ENCODE data around the gene SPPL3. TPM values are rescaled to one million over a fixed set of nuclear protein-coding genes. Genes with fewer than 3 reads are reported as not detected.
A peak's percentile ranks its signal among the peaks of the same experiment; 100 is the strongest.
"Not testable (repeated sequence)": the region's sequence is repeated elsewhere in the genome, so short reads cannot be mapped to it uniquely, and the experiment has no call there.

Gene SPPL3
- polyA plus RNA-seq, 10 donors, result 47.1 to 69.0 (median 54.8) TPM

GRCh38 chr12:120822832-120823503 lies 81.2 kb downstream of the SPPL3 start:
- DNase-seq, result no peak

- DNase-seq, result no peak
Observed at GRCh38 chr12:120821878-120822277, 82.3 kb downstream of the SPPL3 start.

GRCh38 chr12:120820884-120821510 lies 83.2 kb downstream of the SPPL3 start:
- no peak for DNase-seq

GRCh38 chr12:120818416-120818815 lies 85.7 kb downstream of the SPPL3 start:
- no peak for DNase-seq

GRCh38 chr12:120817559-120818330 lies 86.4 kb downstream of the SPPL3 start:
- DNase-seq, result no peak

GRCh38 chr12:120816363-120816762 lies 87.8 kb downstream of the SPPL3 start:
- no peak for DNase-seq

- no peak for DNase-seq
Observed at GRCh38 chr12:120814903-120815429, 89.2 kb downstream of the SPPL3 start.

- DNase-seq, result peak in 1 of 3 donors; percentile 9
Observed at GRCh38 chr12:120814203-120814902, 89.8 kb downstream of the SPPL3 start.

- DNase-seq, result no peak
Observed at GRCh38 chr12:120813588-120814153, 90.5 kb downstream of the SPPL3 start.

- DNase-seq, result no peak
Observed at GRCh38 chr12:120810021-120810420, 94.1 kb downstream of the SPPL3 start.

GRCh38 chr12:120804428-120804827 lies 99.7 kb downstream of the SPPL3 start:
- no peak for DNase-seq

GRCh38 chr12:120801146-120801545 lies 103.0 kb downstream of the SPPL3 start:
- DNase-seq, result no peak

- DNase-seq, result no peak
Observed at GRCh38 chr12:120800665-120801064, 103.5 kb downstream of the SPPL3 start.

GRCh38 chr12:120799243-120800045 lies 104.7 kb downstream of the SPPL3 start:
- no peak for DNase-seq

GRCh38 chr12:120798696-120799095 lies 105.5 kb downstream of the SPPL3 start:
- DNase-seq, result no peak

- DNase-seq, result no peak
Observed at GRCh38 chr12:120797677-120798642, 106.2 kb downstream of the SPPL3 start.

GRCh38 chr12:120795441-120796178 lies 108.5 kb downstream of the SPPL3 start:
- no peak for DNase-seq

- DNase-seq, result no peak
Observed at GRCh38 chr12:120793357-120793756, 110.8 kb downstream of the SPPL3 start.

GRCh38 chr12:120792456-120792855 lies 111.7 kb downstream of the SPPL3 start:
- not testable (repeated sequence) for DNase-seq

All from muscle of back (tissue), 11 donors.